ENCODE data around the gene CD164L2.

DNA sequence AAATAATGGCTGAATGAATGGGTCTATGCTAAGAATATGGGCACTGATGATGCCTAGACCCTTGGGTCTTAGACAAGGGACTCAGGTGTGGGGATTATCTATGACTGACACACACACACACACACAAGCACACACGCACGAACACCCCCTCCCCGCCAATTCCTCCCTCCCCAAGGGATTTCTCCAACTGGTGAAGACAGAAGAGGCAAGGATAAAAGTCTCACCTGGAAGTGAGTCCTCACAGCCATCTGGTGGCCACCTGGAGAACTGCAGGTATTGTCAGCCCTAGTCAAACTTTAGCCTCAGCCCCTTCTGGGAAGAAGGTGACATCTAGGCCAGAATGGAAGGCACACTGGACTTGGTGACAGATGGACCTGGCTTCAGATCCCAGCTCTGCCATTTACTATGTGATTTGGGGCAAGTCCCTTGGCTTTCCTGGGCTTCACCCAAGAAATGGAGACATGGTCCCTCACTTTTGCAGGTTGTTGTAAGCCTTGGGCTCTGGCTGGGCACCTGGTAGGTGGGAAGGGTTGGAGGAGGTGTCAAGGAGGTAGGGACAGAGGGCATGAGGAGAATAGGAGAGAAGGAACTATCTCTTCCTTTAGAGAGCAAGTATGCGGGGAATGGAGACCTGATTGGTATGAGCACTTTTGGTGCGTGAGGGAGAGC is 5.3 kb upstream of the CD164L2 start:
- TF ChIP-seq, protein P1, sequence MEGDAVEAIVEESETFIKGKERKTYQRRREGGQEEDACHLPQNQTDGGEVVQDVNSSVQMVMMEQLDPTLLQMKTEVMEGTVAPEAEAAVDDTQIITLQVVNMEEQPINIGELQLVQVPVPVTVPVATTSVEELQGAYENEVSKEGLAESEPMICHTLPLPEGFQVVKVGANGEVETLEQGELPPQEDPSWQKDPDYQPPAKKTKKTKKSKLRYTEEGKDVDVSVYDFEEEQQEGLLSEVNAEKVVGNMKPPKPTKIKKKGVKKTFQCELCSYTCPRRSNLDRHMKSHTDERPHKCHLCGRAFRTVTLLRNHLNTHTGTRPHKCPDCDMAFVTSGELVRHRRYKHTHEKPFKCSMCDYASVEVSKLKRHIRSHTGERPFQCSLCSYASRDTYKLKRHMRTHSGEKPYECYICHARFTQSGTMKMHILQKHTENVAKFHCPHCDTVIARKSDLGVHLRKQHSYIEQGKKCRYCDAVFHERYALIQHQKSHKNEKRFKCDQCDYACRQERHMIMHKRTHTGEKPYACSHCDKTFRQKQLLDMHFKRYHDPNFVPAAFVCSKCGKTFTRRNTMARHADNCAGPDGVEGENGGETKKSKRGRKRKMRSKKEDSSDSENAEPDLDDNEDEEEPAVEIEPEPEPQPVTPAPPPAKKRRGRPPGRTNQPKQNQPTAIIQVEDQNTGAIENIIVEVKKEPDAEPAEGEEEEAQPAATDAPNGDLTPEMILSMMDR (conservative IDR thresholded peaks at IDR 0.05 in 1 of 2, IDR thresholded peaks at IDR 0.05 in 1 of 2; ENCODE audit: extremely low read depth in 1 of 2, insufficient read depth in 1 of 2, low read depth in 1 of 2, low read length in 2 of 2), result peak; percentile 93 to 94
- TF ChIP-seq EZH2 (IDR thresholded peaks at IDR 0.05; ENCODE audit: borderline replicate concordance, low read length), result no peak

Data from mammary epithelial cell (primary cell).